ENCODE results near the gene ESYT2. TPM values are rescaled to one million over a fixed set of nuclear protein-coding genes. Genes with fewer than 3 reads are reported as not detected.

ESYT2 gene
- total RNA-seq, 1 experiment from 2014 or later = 162 TPM

DNA sequence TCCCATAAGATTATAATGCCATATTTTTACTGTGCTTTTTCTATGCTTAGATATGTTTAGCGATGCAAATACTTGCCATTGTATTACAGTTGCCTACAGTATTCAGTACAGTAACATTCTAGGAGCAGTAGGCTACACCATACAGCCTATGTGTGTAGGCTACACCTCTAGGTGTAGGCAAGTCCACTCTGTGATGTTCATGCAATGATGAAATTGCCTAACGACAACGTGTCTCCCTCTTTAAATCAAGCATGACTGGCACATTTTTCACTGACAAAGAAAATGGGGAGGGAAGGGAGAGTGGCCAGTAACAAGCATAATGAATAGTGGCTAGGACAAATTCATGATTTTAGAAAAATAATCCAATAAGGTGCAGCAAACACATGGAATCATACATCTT lies 126.4 kb downstream of the ESYT2 start:
- no peak overlapping the region for H3K4me3 ChIP-seq
- peaks cover 22% of the 10 kb centered on the region for H3K36me3 ChIP-seq (ENCODE audit: low read depth)
- peaks cover 71% of the 10 kb centered on the region for H3K79me2 ChIP-seq (ENCODE audit: low read depth)
- no peak for TF ChIP-seq CTCF (conservative IDR thresholded peaks at IDR 0.05)
- TF ChIP-seq EZH2 (IDR thresholded peaks at IDR 0.05; ENCODE audit: low read depth) = no peak
- POLR2A ChIA-PET (ENCODE audit: unreplicated experiment) = no interaction called here
- H3K4me1 ChIP-seq (replicated peaks; ENCODE audit: insufficient read depth) = peaks cover 23% of the 10 kb centered on the region
- BruUV-seq (replicated peaks) = no TSS peak
- 0 out of 2 replicates have a peak, but pooled peaks cover 5% of the 10 kb centered on the region for H3F3A ChIP-seq (ENCODE audit: insufficient read depth, low read depth)
- H2AFZ ChIP-seq = no peak overlapping the region
- no peak overlapping the region for H3K27ac ChIP-seq
- H3K9me3 ChIP-seq (ENCODE audit: insufficient read depth, low read depth) = no peaks in the 10 kb centered on the region
- H3K9me2 ChIP-seq (ENCODE audit: insufficient read depth) = no peaks in the 10 kb centered on the region
- H3K27me3 ChIP-seq (ENCODE audit: insufficient read depth, low read depth) = no peaks in the 10 kb centered on the region
- H4K20me1 ChIP-seq (ENCODE audit: insufficient read depth) = no peaks in the 10 kb centered on the region
- peak overlapping the region; percentile 73 for H3K4me2 ChIP-seq
- CTCF ChIA-PET = no interaction called here
- intact Hi-C loops (cut with micrococcal nuclease; ENCODE audit: unreplicated experiment) = loop anchor here (5.0 kb wide), 1 partner anchor 114 kb away; no protein-coding TSS in a partner anchor
- no peak for DNase-seq

- Histone ChIP-seq H4K20me1 (ENCODE audit: insufficient read depth) (no peaks in the 10 kb centered on the region), H3K27ac (no peak overlapping the region), H3K36me3 (ENCODE audit: low read depth) (peaks cover 22% of the 10 kb centered on the region), H3F3A (ENCODE audit: insufficient read depth, low read depth) (0 out of 2 replicates have a peak, but pooled peaks cover 5% of the 10 kb centered on the region), H3K9me2 (ENCODE audit: insufficient read depth) (no peaks in the 10 kb centered on the region), H3K4me2 (peak overlapping the region; percentile 73; the same call in 1 of the 2 replicates), H3K4me3 (no peak overlapping the region), H3K27me3 (ENCODE audit: insufficient read depth, low read depth) (no peaks in the 10 kb centered on the region), H2AFZ (no peak overlapping the region), H3K9me3 (ENCODE audit: insufficient read depth, low read depth) (no peaks in the 10 kb centered on the region), H3K79me2 (ENCODE audit: low read depth) (peaks cover 71% of the 10 kb centered on the region), H3K4me1 (replicated peaks; ENCODE audit: insufficient read depth) (peaks cover 23% of the 10 kb centered on the region)
- TF ChIP-seq CTCF (conservative IDR thresholded peaks at IDR 0.05) (no peak), EZH2 (IDR thresholded peaks at IDR 0.05; ENCODE audit: low read depth) (no peak)
- intact Hi-C loops (cut with micrococcal nuclease; ENCODE audit: unreplicated experiment) = loop anchor here (5.0 kb wide), 1 partner anchor 115 kb away; no protein-coding TSS in a partner anchor
- POLR2A ChIA-PET (ENCODE audit: unreplicated experiment) = no interaction called here
- no TSS peak for BruUV-seq (replicated peaks)
- CTCF ChIA-PET = no interaction called here
- no peak for DNase-seq
Observed at GRCh38 chr7:158702196-158702595, 127.1 kb downstream of the ESYT2 start.

GRCh38 chr7:158700008-158700407 lies 129.3 kb downstream of the ESYT2 start:
- ChIA-PET POLR2A (ENCODE audit: unreplicated experiment) (no interaction called here), CTCF (no interaction called here)
- Histone ChIP-seq H3K4me1 (replicated peaks; ENCODE audit: insufficient read depth) (peaks cover 14% of the 10 kb centered on the region), H2AFZ (no peak overlapping the region), H3K27me3 (ENCODE audit: insufficient read depth, low read depth) (no peaks in the 10 kb centered on the region), H3K9me3 (ENCODE audit: insufficient read depth, low read depth) (no peaks in the 10 kb centered on the region), H3K79me2 (ENCODE audit: low read depth) (peaks cover 75% of the 10 kb centered on the region), H3K27ac (no peak overlapping the region), H3K36me3 (ENCODE audit: low read depth) (peaks cover 29% of the 10 kb centered on the region), H3K4me3 (no peak overlapping the region), H3K9me2 (ENCODE audit: insufficient read depth) (no peaks in the 10 kb centered on the region), H3K4me2 (no peak overlapping the region), H3F3A (ENCODE audit: insufficient read depth, low read depth) (0 out of 2 replicates have a peak, but pooled peaks cover 5% of the 10 kb centered on the region), H4K20me1 (ENCODE audit: insufficient read depth) (no peaks in the 10 kb centered on the region)
- intact Hi-C loops (cut with micrococcal nuclease; ENCODE audit: unreplicated experiment) = loop anchor here (5.0 kb wide), 1 partner anchor 117 kb away; no protein-coding TSS in a partner anchor
- TF ChIP-seq EZH2 (IDR thresholded peaks at IDR 0.05; ENCODE audit: low read depth) (no peak), CTCF (conservative IDR thresholded peaks at IDR 0.05) (no peak)
- no peak for DNase-seq
- BruUV-seq (replicated peaks) = no TSS peak
